CD4-positive, alpha-beta T cell treated with Interleukin-17A for 1 hour (primary cell): Measurements from ENCODE around the gene IGSF1.
"Not testable (repeated sequence)": the region's sequence is repeated elsewhere in the genome, so short reads cannot be mapped to it uniquely, and the experiment has no call there.

ENCODE experiments used
- DNase-seq: peaks from one replicate; pipeline ENCODE4 v3.0.0-alpha.2; 2020

The IGSF1 gene

DNA sequence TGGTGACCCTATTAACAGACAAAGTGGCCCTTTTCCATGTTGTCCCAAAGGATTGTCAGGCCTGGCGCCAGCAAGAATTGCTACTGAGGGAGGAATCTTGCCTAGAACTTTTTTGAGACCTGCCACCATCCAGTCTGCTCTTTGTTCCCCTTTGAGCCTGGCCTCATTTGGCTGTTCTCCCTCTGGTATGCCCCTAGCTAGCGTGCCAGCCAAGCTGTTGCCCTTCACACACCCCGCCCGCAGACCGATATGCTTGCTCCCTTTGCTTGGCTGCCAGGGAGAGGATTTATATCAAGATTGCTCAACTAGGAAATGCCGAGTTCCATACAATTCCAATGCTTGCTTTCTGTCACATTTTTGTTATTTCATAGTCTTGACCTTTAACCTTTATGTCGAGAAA, 24.4 kb downstream of the IGSF1 start:
- DNase-seq = no peak

DNA sequence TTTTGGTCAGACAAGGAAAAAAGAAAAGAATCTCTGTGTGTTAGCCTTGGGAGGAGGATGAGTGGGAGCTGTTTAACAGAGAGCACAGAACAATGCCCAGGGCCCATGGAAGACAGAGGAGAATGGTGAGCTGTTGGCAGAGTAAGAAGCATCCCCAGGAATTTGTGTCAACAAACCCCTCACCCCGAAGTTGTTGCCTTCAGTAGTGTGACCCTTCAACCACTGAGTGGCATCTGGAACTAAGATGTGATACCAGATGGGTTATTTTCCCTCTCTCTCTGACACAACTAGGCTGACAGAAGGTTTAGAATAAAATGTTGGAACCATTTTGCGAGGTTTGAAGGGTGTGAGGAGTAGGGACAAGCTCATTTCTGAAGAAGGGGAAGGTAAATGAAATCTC, 25.1 kb downstream of the IGSF1 start:
- DNase-seq = no peak

DNA sequence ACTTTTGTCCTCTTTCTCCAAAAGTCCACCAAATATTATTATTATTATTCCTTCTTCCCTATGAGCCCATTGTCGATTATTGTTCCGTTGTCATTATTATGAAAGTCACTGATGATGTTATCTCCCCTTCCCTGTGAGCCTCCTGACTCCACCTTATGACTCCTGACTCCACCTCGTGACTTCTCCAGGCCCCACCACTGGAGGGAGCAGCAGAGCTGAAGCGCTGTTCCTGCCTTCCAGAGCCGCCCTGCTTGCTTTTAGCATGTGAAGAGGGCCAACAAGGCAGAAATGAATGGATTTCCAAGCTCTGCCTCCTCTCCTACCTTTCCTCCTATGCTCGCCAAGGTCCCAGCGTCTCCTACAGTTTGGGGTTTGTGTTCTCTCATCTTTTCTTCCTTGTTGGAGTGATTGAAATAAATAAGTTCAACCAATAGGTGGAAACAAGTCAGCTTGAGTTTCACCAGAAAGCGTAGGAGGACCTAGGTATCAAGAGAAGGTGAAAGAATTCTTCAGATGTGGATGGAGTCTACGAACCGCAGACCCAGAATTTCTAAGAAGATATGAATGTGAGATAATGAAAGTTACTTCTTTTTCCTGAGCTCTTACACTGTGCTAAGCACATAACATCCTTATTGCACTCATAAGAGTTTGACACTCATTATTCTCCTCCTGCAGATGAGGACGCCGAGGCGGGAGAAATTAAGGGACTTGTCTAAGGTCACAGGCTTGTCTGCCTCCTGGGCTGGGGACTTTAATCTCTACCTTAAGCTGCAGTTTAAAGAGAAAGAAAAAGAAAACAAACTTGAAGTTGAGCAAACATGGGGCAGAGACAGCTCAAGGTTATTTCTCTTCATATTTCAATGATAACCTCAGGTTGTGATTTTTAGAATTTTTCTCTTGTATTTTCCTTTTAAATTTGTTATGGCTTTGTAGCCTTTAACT, 26.1 kb downstream of the IGSF1 start:
- DNase-seq = no peak

DNA sequence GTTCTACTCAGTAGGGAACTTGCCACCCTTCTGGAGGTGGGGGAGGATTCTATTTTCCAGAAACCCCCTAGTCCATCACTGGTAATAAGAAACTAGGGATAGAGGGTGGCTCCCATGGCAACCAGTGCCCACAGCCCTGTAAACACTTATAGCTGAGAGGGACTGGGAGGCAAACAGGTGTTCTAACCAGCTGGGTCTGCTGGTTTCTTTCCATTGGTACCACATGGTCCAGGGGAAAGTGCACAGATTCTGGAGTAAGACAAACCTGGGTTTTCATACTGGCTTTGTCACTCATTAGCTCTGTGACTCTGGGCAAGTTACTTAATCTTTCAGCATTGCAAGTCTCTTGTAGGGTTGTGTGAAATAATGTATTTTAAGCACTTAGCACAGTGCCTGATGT, 26.9 kb downstream of the IGSF1 start:
- DNase-seq = no peak

DNA sequence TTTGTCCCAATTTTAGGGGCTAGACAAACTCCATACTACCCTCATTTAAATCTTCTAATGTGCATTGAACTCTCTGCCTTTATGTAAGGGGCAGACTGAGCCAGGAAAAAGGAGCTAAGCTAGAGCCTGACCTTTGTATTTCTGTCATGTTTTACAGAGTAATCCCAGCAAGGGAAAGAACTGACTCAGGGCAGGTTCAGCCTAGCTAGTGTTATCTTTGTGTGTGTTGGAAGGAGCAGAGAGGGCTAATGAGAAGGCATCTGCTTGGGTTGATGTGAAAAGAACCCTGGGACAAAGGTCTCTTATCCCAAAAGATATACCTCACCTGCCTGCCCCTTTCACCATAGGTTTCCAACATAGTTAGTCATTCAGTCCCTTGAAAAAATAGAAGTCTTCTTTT, 31.7 kb downstream of the IGSF1 start:
- no peak for DNase-seq

DNA sequence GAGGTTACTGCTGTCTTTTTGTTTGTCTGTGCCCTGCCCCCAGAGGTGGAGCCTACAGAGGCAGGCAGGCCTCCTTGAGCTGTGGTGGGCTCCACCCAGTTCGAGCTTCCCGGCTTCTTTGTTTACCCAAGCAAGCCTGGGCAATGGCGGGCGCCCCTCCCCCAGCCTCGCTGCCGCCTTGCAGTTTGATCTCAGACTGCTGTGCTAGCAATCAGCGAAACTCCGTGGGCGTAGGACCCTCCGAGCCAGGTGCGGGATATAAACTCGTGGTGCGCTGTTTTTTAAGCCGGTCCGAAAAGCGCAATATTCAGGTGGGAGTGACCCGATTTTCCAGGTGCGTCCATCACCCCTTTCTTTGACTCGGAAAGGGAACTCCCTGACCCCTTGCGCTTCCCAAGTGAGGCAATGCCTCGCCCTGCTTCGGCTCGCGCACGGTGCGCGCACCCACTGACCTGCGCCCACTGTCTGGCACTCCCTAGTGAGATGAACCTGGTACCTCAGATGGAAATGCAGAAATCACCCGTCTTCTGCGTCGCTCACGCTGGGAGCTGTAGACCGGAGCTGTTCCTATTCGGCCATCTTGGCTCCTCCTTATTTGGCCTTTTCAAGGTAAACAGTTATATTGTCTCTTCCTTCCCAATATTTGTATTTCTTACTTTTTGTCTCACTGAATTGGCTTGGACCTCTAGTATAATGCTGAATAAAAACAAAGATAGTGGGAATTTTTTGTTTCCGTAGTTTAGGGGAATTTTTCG, 37.9 kb downstream of the IGSF1 start:
- DNase-seq = not testable (repeated sequence)

DNA sequence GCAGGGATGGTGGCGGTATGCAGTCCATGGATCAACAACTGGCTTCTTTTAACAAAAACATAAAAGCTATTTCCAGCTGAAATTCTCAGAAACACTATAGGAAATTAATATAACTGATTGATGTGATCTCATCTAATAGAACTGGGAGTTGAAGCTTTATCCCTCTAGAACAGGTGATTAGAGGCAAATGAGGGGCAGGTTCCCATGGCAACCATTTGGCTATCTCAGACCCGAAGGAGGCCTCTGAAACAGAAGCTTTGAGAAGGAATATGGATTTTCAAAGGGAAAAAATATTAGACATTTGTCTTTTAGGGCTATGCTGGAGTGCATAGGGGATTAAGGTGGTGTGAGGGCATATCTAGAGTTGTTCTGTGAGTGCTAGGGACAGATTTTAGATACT, 50.0 kb downstream of the IGSF1 start:
- DNase-seq = no peak

DNA sequence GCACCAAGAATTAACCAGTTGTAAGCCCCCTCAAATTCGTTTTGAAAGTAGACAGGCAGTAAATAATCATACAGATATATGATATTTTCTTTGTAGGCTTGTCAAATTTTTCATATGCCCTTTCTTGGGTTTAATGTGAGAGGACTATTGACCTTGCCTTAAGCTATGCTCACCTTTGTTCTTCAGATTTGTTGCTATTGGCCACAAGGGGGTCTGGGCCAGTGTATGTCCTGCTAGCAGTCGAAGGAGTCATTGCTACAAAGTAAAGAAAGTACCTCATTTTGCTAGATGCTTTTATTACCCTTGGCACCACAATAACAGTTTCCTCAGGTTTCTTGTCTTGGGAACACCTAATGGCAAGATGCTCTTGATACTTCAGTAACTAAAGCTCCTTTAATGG, 51.7 kb downstream of the IGSF1 start:
- no peak for DNase-seq

DNA sequence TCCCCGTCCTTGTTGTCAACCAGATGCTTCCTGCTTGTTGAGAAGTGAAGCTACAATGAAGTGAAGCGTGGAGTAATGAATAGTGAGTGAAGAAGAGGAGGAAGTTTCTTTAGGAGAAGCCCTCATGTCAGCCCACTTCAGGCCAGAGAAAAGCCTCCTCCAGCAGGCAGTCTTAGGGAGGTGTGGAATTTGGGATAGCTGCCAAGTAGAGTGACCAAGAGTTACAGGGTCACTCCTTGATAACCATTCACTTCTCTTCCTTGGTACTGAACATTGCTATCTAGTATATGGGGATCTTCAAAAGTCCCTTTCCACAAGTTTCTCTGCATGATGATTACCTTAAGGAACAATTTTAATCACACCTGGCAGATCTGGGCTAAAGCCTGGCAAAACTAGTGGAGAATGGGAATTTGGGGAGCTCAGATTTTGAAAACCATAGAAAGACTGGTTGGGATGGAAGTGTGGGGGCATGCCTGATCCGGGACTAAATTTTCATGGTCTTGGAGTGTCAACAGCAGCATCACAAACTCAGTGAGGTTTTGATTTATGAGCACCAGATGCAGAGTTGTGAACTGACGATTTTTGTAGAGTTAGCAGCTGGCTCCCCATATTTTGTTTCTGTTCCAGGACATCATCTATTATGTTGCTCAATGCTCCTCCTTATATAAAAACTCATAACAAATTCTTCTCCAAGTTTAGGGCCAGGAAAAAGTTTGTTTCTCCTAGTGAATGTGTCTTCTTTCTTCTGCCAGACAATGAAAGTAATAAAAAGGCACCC, 53.1 kb downstream of the IGSF1 start:
- no peak for DNase-seq

DNA sequence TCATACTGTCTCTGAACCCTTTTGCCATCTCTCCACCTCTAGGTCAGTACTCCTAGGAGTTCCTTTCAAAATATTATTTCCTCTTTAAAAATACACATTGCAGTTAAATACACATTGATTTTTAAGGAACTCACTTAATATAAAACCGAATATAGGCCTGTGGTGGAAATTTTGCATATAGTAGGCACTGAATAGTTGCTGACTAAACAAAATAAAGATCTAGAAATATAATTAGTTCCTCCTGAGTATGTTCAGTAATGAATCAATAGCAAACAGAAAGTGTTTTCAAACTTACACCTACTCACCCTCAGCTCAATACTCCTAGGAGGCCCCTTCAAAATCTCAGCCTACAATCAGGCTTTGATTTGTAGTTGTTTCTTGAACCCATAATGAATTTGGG, 61.5 kb downstream of the IGSF1 start:
- no peak for DNase-seq

DNA sequence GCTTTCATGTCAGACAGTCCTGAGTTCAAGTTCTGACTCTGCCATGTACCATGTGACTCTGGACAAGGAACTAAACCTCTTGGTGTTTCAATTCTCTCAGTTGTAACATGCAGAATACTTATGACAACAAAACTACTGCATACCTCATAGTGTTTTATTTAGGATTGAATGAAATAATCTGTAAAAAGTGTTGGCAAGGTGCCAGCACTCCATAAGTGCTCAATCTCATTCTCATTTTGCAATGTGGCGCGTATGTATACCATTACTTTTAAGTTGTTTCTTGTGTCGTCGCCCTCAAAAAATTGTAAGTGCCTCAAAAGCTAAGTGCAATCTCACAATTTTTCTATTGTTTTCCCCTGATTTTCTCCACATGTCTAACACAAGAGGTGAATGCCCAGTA, 62.5 kb downstream of the IGSF1 start:
- no peak for DNase-seq

DNA sequence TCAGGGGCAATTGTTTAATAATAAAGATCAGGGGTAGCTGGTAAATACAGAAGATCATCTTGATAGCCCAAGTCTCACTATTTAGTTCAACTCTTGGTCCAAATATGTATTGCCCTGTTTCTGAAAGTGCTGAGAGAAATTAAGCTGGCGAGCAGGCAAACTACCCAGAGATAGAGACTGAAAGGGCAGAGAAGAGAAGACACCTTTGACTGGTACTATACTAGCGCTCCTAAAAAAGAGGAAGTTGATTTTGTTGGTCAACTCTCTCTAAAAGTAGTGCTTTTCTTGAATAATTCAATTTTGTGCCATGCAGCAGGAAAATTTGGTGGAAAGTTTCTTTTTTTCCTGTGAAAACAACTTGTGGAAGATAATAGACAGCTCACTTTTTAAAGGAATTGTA, 64.0 kb downstream of the IGSF1 start:
- DNase-seq = no peak
